DMS114 treated with DMSO at 0.1 percent for 48 hours (cell line): ENCODE data around the gene NEUROG3.
"Not testable (repeated sequence)": the region's sequence is repeated elsewhere in the genome, so short reads cannot be mapped to it uniquely, and the experiment has no call there.

Source experiments
- DNase-seq: peaks from one replicate; lab custom pipeline; 2025; ENCODE audit not compliant: unreplicated experiment; lab: John Stamatoyannopoulos, UW

Gene NEUROG3

GRCh38 chr10:69572159-69573055 lies 815 bp downstream of the NEUROG3 start:
- DNase-seq: no peak

GRCh38 chr10:69571618-69572158 lies 1.5 kb downstream of the NEUROG3 start:
- no peak for DNase-seq

- no peak for DNase-seq
These were observed 3.0 kb downstream of the NEUROG3 start for GRCh38 chr10:69570050-69570816.

GRCh38 chr10:69569396-69569934 lies 3.8 kb downstream of the NEUROG3 start:
- no peak for DNase-seq

DNA sequence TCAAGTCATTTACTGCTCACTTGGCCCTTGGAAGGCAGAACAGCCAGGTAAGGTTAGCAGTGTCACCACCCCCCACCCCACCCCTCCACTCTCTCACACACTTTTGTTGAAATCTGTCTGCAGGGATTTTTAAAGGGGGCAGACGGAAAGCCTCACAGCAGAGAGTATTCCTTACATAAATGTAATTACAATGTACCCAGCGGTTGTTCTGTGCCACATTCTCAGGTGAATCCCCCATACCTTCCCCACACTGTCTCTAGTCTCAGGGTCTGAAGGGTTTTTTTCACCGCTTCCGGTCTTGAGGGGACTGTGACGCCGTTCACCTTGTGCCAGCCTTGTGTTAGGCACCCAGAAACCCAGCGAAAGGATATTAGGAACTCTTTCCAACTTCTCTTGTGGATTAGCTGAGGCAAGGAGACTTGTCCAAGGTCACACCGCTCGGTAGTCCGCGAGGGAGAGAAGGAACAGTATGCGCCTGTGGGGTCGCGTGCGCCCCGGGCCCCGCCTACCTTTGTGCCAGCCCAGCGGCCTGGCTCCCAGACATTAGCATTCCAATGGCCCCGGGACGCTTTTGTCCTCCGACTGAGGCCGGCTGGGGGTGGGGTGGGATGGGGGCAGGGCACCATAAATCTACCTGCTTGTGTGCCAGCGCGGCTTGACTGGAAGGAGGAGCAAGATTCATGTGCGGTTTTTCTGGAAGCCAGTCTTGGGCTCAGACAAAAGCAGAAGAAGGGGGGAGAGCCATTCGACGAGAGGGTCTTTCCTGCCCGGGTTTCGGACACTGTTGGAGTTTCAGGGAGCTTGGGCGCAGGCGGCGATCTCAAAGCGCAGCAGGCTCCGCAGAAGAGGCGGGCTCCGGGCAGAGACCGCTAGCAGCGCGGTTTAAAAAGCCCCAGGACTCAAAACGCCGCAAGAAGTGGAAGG lies 4.5 kb downstream of the NEUROG3 start:
- no peak for DNase-seq

DNA sequence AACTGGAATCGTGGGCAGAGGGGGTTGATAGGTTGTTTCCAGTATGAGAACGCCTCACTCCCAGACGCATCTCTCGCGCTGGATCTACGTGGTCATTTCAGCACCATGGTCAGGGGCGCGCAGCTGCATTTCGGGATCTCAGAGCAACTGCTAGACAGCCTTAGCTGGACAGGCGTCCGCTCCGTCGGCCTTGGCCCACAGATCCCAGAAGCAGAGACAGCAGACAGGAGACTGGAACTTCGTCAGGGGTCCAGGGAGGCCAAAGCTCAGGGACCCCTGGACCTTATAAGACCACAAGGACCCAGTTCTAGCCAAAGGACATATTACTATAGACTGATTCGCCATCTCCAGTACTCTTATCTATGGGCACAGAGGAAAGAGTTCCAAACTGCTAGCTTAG lies 5.3 kb downstream of the NEUROG3 start:
- DNase-seq: no peak

DNA sequence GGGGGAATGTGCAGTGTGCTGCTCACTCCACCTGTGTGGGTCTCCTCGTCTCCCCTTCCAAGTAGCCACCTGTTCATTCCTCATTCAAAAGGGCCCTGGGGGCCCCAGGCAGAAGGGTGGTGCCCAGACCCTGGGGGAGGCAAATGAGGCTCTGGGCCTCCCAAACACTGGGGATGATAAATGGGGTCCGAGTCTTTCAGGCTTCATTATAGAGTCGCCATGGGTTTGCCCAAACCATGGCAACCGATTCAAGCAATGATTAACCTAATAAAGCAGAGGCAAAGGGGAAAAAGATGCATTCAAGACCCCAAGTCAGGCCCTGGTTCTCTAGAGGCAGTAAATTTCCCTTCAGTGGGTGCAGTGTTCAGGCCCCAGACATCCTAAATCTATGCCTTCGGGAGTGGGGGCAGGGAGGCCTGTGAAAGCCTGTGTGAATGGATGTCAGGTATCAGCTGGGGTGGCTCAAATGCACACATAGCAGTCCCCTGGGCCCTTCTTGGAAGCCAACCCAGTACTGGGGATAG lies 10.4 kb downstream of the NEUROG3 start:
- DNase-seq: no peak

DNA sequence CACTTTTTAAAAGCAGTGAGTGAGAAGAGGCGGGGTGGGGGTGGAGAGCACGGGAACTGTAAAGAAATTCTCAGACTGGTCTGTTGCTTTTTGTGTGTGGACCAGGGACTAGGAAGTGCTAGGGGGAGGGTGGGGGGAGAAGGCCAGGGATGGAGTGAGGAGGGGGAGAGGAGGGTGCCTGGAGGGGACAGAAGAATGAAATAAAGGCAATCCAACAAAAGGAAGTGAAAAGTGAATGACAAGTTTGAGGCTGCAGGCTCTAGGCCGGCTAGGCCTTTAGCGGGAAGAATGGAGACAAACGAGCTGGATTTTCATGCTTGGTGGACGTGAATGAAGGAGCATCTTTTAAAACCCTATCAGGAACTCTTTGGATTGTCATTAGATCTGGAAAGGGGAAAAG lies 13.7 kb downstream of the NEUROG3 start:
- DNase-seq: no peak

- no peak for DNase-seq
These were observed 14.7 kb downstream of the NEUROG3 start for GRCh38 chr10:69558559-69558958.

- no peak for DNase-seq
These were observed 18.6 kb downstream of the NEUROG3 start for GRCh38 chr10:69554611-69555010.

GRCh38 chr10:69553328-69553727 lies 19.9 kb downstream of the NEUROG3 start:
- DNase-seq: no peak

GRCh38 chr10:69552268-69552667 lies 21.0 kb downstream of the NEUROG3 start:
- DNase-seq: no peak

DNA sequence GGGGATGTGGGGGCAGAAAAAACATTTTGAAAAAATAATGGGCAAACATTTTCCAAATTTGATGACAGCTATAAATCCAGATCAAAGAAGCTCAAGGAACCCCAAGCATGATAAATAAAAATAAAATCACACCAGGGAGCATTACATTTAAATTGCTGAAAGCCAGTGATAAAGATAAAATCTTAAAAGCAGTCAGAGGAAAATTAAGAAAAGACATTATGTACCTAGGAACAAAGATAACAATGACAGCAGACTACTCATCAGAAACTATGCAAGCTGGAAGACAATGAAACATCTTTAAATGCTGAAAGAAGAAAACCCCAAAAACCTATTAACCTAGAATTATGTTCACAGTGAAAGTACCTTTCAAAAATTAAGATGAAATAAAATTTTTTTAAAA lies 23.3 kb downstream of the NEUROG3 start:
- no peak for DNase-seq

- DNase-seq: no peak
These were observed 31.8 kb downstream of the NEUROG3 start for GRCh38 chr10:69541463-69541862.

DNA sequence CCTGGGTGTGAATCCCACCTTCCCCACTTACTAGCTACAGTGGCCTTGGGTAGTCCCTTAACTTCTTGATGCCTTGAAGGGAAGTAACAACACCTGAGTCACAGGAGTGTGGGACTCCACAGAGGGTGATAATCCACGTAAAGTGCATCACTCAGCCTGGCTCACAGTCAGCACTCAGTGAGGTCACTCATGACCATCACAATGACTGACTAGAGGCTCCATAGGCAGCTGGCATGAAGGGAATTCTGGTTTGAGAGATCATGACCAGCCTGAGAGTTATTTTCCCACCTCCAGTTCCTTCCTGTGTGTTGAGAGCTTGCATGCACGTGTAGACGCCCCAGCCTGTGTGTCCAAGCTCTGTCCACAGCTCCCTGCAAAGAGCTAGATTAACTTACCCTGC lies 34.8 kb downstream of the NEUROG3 start:
- DNase-seq: no peak

- no peak for DNase-seq
These were observed 35.8 kb downstream of the NEUROG3 start for GRCh38 chr10:69537449-69537848.

DNA sequence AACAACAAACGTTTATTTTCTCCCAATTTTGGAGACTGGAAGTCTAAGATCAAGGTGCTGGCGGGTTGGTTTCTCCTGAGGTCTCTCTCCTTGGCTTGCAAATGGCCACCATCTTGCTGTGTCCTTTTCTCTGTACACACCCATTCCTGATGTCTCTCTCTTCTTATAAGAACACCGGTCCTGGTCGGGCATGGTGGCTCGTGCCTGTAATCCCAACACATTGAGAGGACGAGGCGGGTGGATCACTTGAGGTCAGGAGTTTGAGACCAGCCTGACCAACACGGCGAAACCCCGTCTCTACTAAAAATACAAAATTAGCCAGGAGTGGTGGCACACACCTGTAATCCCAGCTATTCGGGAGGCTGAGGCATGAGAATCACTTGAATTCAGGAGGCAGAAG lies 36.7 kb downstream of the NEUROG3 start:
- not testable (repeated sequence) for DNase-seq

- no peak for DNase-seq
These were observed 39.6 kb downstream of the NEUROG3 start for GRCh38 chr10:69533658-69534057.

GRCh38 chr10:69527961-69528360 lies 45.3 kb downstream of the NEUROG3 start:
- DNase-seq: no peak
